H9 (cell line): Measurements from ENCODE around the gene TPP2. TPM values are rescaled to one million over a fixed set of nuclear protein-coding genes. Genes with fewer than 3 reads are reported as not detected.

Source experiments
- DNase-seq: peaks from one replicate; pipeline ENCODE4 v3.0.0-alpha.2; 2017
- H2AFZ ChIP-seq: one replicate; pipeline ENCODE4 v1.6.1; 2013; ENCODE audit warnings: mild to moderate bottlenecking, low read length, control low read depth, moderate library complexity
- H2AK5ac ChIP-seq: 2 replicates; pipeline ENCODE4 v1.6.1; 2013; ENCODE audit warnings: low read length, control low read depth, mixed read lengths; ENCODE audit not compliant: insufficient read length
- H2BK120ac ChIP-seq: one replicate; pipeline ENCODE4 v1.6.1; 2013; ENCODE audit warnings: low read depth, mild to moderate bottlenecking, low read length, control low read depth, inconsistent platforms; ENCODE audit not compliant: poor library complexity, severe bottlenecking
- H2BK12ac ChIP-seq: 2 replicates; pipeline ENCODE4 v1.6.1; 2013; ENCODE audit warnings: low read length, control low read depth, mixed read lengths, low read depth; ENCODE audit not compliant: insufficient read length
- H2BK15ac ChIP-seq: 2 replicates; pipeline ENCODE4 v1.6.1; 2013; ENCODE audit warnings: low read depth, low read length, control low read depth
- H2BK20ac ChIP-seq: one replicate; pipeline ENCODE4 v1.6.1; 2013; ENCODE audit warnings: low read depth, mild to moderate bottlenecking, low read length, control low read depth, inconsistent platforms; ENCODE audit not compliant: poor library complexity, severe bottlenecking
- H2BK5ac ChIP-seq: 2 replicates; pipeline ENCODE4 v1.6.1; 2013; ENCODE audit warnings: low read length, control low read depth, mixed read lengths; ENCODE audit not compliant: insufficient read length
- H3K14ac ChIP-seq: 2 replicates; pipeline ENCODE4 v1.6.1; 2013; ENCODE audit warnings: low read length, control low read depth; ENCODE audit not compliant: insufficient read depth
- H3K18ac ChIP-seq: 2 replicates; pipeline ENCODE4 v1.6.1; 2013; ENCODE audit warnings: low read depth, mild to moderate bottlenecking, mixed read lengths, low read length, control low read depth; ENCODE audit not compliant: insufficient read length
- H3K23ac ChIP-seq: 2 replicates; pipeline ENCODE4 v1.6.1; 2013; ENCODE audit warnings: low read length, control low read depth, mixed read lengths, low read depth; ENCODE audit not compliant: insufficient read length
- H3K23me2 ChIP-seq: 2 replicates; pipeline ENCODE4 v1.6.1; 2013; ENCODE audit warnings: low read depth, mild to moderate bottlenecking, mixed read lengths, low read length, control low read depth; ENCODE audit not compliant: insufficient read length, poor library complexity, severe bottlenecking
- H3K27ac ChIP-seq: 2 replicates; pipeline ENCODE4 v1.5.1; 2013; ENCODE audit warnings: low read length, control low read depth, mixed read lengths, low read depth; ENCODE audit not compliant: insufficient read length
- H3K27me3 ChIP-seq: 2 replicates; pipeline ENCODE4 v1.6.1; 2013; ENCODE audit warnings: low read length, control low read depth, inconsistent platforms; ENCODE audit not compliant: insufficient read depth
- H3K4ac ChIP-seq: 2 replicates; pipeline ENCODE4 v1.6.1; 2013; ENCODE audit warnings: low read depth, mild to moderate bottlenecking, control low read depth, inconsistent platforms, low read length, moderate library complexity
- H3K4me1 ChIP-seq: 2 replicates; pipeline ENCODE4 v1.6.1; 2013; ENCODE audit warnings: low read length, control low read depth, inconsistent platforms; ENCODE audit not compliant: insufficient read depth
- H3K4me2 ChIP-seq: 2 replicates; pipeline ENCODE4 v1.6.1; 2013; ENCODE audit warnings: low read length, control low read depth, mixed read lengths; ENCODE audit not compliant: insufficient read length, insufficient read depth
- H3K56ac ChIP-seq: 2 replicates; pipeline ENCODE4 v1.6.1; 2013; ENCODE audit warnings: low read depth, mild to moderate bottlenecking, mixed read lengths, low read length, control low read depth; ENCODE audit not compliant: insufficient read length
- H3K79me1 ChIP-seq: 2 replicates; pipeline ENCODE4 v1.6.1; 2013; ENCODE audit warnings: low read depth, mild to moderate bottlenecking, moderate library complexity, low read length, control low read depth, inconsistent platforms; ENCODE audit not compliant: insufficient read depth, poor library complexity, severe bottlenecking
- H3K79me2 ChIP-seq: 2 replicates; pipeline ENCODE4 v1.6.1; 2013; ENCODE audit warnings: low read length, control low read depth, inconsistent platforms; ENCODE audit not compliant: insufficient read depth
- H3K9ac ChIP-seq: 2 replicates; pipeline ENCODE4 v1.6.1; 2013; ENCODE audit warnings: low read length, control low read depth, mixed read lengths; ENCODE audit not compliant: insufficient read length; ENCODE audit errors: extremely low read depth
- H3K9me3 ChIP-seq: one replicate; pipeline ENCODE4 v1.6.1; 2013; ENCODE audit warnings: low read depth, low read length, inconsistent platforms; ENCODE audit not compliant: control insufficient read depth
- H3T11ph ChIP-seq: one replicate; pipeline ENCODE4 v1.6.1; 2013; ENCODE audit warnings: mild to moderate bottlenecking, low read length, control low read depth, inconsistent platforms
- H4K20me1 ChIP-seq: one replicate; pipeline ENCODE4 v1.6.1; 2013; ENCODE audit not compliant: control insufficient read depth, insufficient read length, insufficient read depth
- H4K5ac ChIP-seq: 2 replicates; pipeline ENCODE4 v1.6.1; 2013; ENCODE audit warnings: low read depth, mild to moderate bottlenecking, mixed read lengths, low read length, control low read depth; ENCODE audit not compliant: insufficient read length
- H4K8ac ChIP-seq: replicated peaks from 2 replicates; pipeline ENCODE4 v1.6.1; 2013; ENCODE audit warnings: low read length, control low read depth, mixed read lengths, low read depth; ENCODE audit not compliant: insufficient read length
- H4K91ac ChIP-seq: 2 replicates; pipeline ENCODE4 v1.6.1; 2013; ENCODE audit warnings: low read depth, mild to moderate bottlenecking, moderate library complexity, mixed read lengths, low read length, control low read depth; ENCODE audit not compliant: insufficient read length
- H3K27ac Mint-ChIP-seq, 3 experiments: 2 replicates in 2 of 3; 3 replicates in 1 of 3; pipeline ENCODE4 v1.8.0; 2020 to 2021; ENCODE audit warnings: mixed read lengths in 3 of 3, mild to moderate bottlenecking in 1 of 3, moderate library complexity in 1 of 3
- H3K27me3 Mint-ChIP-seq: 2 replicates; pipeline ENCODE4 v1.8.0; 2021; ENCODE audit warnings: low read depth, mild to moderate bottlenecking, moderate library complexity, mixed read lengths
- H3K36me3 Mint-ChIP-seq, 3 experiments: 2 replicates in 2 of 3; 3 replicates in 1 of 3; pipeline ENCODE4 v1.8.0; 2020 to 2021; ENCODE audit warnings: low read depth in 3 of 3, mixed read lengths in 3 of 3; ENCODE audit not compliant: insufficient read depth in 1 of 3
- H3K4me1 Mint-ChIP-seq, 2 experiments: 2 replicates each; pipeline ENCODE4 v1.8.0; 2020; ENCODE audit warnings: mixed read lengths in 2 of 2
- H3K4me3 Mint-ChIP-seq, 2 experiments: 2 replicates in 1 of 2; 3 replicates in 1 of 2; pipeline ENCODE4 v1.8.0; 2020 to 2021; ENCODE audit warnings: mild to moderate bottlenecking in 2 of 2, mixed read lengths in 2 of 2, moderate library complexity in 1 of 2
- H3K9me3 Mint-ChIP-seq, 2 experiments: 2 replicates in 1 of 2; 3 replicates in 1 of 2; pipeline ENCODE4 v1.8.0; 2020; ENCODE audit warnings: mild to moderate bottlenecking in 2 of 2, mixed read lengths in 2 of 2, moderate library complexity in 1 of 2
- CTCF ChIP-seq: fragments of 200-600 bp; sonication (generic); conservative IDR thresholded peaks from 3 replicates; pipeline ENCODE4 v1.8.0; 2021; ENCODE audit warnings: antibody characterized with exemption, mild to moderate bottlenecking
- WGBS: extraction: QIAGEN DNeasy Blood & Tissue Kit; methylation state at CpG from one replicate; pipeline ENCODE4 v1.1.7; 2013; ENCODE audit warnings: missing lambda C conversion rate, low lambda C conversion rate, mixed read lengths; ENCODE audit not compliant: insufficient read length; ENCODE audit errors: extremely low coverage; 5-methylcytosine and 5-hydroxymethylcytosine counted together
- total RNA-seq: library from RNA; stranded (reverse); gene quantifications from 2 replicates; pipeline ENCODE4 v1.2.1, GENCODE V29; 2021

Gene TPP2
- total RNA-seq, 1 experiment from 2014 or later, result 63.5 TPM

- Histone ChIP-seq H3K9me3 (no peaks in the 10 kb centered on the region), H3K23me2 (no peaks in the 10 kb centered on the region), H3K9ac (no peak overlapping the region), H4K8ac (no peak overlapping the region), H2BK12ac (no peak overlapping the region), H3K27me3 (no peaks in the 10 kb centered on the region), H4K91ac (no peak overlapping the region), H3K79me2 (no peaks in the 10 kb centered on the region), H3T11ph (no peak overlapping the region), H2BK20ac (no peak overlapping the region), H2AFZ (no peak overlapping the region), H3K4ac (no peak overlapping the region), H4K20me1 (no peaks in the 10 kb centered on the region), H2BK120ac (no peak overlapping the region), H2BK5ac (no peak overlapping the region), H2BK15ac (no peak overlapping the region), H3K23ac (no peak overlapping the region), H3K27ac (no peak overlapping the region), H3K4me1 (no peaks in the 10 kb centered on the region), H2AK5ac (no peak overlapping the region), H3K56ac (no peak overlapping the region), H3K14ac (no peak overlapping the region), H4K5ac (no peak overlapping the region), H3K4me2 (no peak overlapping the region), H3K18ac (no peak overlapping the region), H3K79me1 (no peaks in the 10 kb centered on the region)
- DNase-seq, result no peak
- Mint-ChIP-seq H3K4me1 (peaks cover 3 to 7% of the 10 kb centered on the region in 2 experiments; a peak in 3 of 4 replicates), H3K9me3 (no peaks in the 10 kb centered on the region), H3K4me3 (no peak overlapping the region), H3K27me3 (no peaks in the 10 kb centered on the region; the same call in 1 of the 2 replicates), H3K36me3 (no peaks in the 10 kb centered on the region), H3K27ac (no peak overlapping the region)
- no peak for TF ChIP-seq CTCF
- WGBS, result no CpG with 5 or more reads among the region's 1 CpG
Observed at GRCh38 chr13:102569488-102569887, 27.3 kb upstream of the TPP2 start.
